C4-2B (cell line): ENCODE data around the gene NCOA7.
A peak's percentile ranks its signal among the peaks of the same experiment; 100 is the strongest.

ENCODE experiments used
- H3K27ac ChIP-seq: fragments of 450-650 bp; 2 replicates; pipeline ENCODE4 v1.5.1; 2017
- ZFX ChIP-seq: fragments of 450-650 bp; IDR thresholded peaks from 2 replicates; pipeline ENCODE4 v1.6.1; 2017
- TF ChIP-seq, protein P1 (sequence below): fragments of 450-650 bp; conservative IDR thresholded peaks from 2 replicates; pipeline ENCODE4 v1.5.1; 2017; ENCODE audit warnings: mild to moderate bottlenecking

NCOA7 gene

DNA sequence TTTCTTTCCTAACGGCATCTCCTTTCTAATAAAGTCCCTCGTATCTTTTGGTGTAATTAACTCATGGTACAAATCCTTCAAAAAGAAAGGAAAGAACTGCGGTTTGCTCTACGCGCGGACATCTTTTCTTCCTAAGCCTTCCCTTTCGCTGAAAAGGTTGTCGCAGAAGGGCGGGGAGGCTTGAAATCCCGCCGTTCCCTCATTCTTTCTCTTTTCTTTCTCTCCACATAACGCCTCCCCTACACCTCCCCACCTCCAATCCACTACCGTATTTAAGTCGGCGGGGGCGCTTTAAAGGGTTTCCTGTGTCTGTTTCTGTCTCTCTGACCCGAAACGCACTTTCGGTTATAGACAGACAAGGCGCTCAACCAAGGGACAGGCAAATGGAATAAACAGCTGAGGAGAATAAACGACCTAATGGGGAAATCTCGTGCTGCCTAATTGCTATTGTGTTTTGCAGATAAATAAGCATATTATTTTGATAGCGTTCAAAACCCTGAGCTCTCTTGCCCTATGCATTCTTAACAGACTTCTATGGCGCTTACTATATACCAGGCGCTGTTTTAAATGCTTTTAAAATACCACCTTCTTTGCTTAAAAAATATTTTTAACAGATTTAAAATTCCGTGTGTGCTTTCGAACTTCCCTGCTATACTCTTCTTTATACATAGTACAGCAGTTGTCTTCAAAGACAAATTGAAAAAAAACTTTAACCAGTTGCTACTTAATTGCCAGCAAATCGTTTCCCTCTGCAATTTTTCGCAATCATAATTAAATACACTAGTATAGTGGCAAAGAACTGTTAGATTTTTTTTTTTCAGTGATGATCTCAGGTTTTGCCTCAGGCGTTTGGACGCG lies 43.8 kb upstream of the NCOA7 start:
- TF ChIP-seq ZFX = no peak
- TF ChIP-seq, protein P1, sequence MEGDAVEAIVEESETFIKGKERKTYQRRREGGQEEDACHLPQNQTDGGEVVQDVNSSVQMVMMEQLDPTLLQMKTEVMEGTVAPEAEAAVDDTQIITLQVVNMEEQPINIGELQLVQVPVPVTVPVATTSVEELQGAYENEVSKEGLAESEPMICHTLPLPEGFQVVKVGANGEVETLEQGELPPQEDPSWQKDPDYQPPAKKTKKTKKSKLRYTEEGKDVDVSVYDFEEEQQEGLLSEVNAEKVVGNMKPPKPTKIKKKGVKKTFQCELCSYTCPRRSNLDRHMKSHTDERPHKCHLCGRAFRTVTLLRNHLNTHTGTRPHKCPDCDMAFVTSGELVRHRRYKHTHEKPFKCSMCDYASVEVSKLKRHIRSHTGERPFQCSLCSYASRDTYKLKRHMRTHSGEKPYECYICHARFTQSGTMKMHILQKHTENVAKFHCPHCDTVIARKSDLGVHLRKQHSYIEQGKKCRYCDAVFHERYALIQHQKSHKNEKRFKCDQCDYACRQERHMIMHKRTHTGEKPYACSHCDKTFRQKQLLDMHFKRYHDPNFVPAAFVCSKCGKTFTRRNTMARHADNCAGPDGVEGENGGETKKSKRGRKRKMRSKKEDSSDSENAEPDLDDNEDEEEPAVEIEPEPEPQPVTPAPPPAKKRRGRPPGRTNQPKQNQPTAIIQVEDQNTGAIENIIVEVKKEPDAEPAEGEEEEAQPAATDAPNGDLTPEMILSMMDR = no peak
- no peak overlapping the region for H3K27ac ChIP-seq

DNA sequence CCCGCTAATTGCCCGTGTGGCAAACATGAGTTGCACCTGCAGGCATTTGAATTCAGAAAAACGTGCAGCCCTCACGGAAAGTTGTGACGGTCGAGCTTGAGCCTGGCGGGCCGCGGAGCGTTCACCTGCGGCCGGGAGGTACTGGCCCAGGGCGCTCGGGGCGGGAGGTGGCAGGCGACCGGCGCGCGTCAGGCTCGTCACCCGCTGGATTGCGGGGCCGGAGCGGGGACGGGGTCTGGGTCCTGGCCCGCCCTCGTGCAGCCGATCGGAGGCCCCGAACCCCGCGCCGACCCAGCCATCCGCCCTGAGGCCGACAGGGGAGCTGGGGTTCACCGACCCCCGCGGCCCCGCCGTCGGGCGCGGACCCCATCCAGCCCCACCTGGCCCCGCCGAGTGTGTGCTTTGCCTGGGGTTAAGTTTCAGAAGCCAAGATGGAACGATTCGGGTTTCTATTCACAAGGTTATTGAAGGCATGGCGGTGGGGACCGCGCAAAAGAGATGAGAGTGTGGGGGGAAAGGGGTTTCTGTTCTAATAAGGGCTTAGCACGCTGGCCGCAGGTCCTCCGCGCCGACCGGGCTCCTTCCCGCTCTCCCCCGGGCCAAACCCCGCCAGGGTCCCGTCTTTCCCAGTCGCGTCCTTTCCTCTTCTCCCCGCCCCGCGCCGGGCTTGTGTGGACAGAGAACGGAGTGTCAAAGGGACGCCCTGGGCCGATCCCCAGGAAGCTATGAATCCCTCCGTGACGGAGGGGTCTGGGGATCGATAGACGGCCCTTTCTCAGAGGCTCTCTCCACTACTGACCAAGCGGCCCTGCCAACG lies 43.0 kb upstream of the NCOA7 start:
- H3K27ac ChIP-seq = no peak overlapping the region
- TF ChIP-seq ZFX = no peak
- TF ChIP-seq, protein P1 = no peak

DNA sequence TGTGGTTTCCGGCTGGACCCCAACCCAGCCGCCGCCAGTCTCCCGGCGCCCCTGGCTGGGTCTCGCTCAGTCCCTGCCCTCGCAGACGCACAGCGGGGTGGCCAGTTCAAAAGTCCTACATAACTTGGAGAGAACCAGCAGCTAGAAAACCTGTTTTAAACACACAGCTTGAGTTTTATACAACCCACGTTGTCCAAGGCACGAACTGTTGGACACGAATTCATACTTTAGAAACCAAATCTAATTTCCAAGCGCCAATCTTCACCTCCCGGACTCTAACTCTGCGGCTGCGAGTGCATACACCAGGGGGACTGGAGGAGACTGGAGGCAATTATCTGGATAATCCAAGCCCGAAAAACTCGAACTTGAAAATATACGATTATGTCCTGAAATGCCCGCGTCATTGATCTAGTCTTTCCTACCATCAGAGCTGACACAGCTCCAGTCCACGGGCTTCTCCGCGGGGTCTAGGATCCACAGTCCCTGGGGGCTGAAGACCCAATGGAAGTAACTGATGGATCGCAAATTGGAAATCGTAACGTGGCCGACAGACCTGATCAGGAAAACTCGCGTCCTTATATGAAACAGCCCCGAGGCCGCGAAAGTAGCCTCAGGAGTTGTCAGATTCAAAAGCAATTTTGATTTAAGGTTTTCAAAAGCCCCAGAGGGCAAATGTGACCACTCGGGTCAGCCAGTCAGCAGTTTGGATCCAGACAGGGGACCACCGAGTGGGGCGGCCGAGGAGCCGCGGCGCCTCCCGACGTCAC lies 42.2 kb upstream of the NCOA7 start:
- H3K27ac ChIP-seq = peak overlapping the region; percentile 43; the same call in 1 of the 2 replicates
- no peak for TF ChIP-seq ZFX
- TF ChIP-seq, protein P1 = no peak

DNA sequence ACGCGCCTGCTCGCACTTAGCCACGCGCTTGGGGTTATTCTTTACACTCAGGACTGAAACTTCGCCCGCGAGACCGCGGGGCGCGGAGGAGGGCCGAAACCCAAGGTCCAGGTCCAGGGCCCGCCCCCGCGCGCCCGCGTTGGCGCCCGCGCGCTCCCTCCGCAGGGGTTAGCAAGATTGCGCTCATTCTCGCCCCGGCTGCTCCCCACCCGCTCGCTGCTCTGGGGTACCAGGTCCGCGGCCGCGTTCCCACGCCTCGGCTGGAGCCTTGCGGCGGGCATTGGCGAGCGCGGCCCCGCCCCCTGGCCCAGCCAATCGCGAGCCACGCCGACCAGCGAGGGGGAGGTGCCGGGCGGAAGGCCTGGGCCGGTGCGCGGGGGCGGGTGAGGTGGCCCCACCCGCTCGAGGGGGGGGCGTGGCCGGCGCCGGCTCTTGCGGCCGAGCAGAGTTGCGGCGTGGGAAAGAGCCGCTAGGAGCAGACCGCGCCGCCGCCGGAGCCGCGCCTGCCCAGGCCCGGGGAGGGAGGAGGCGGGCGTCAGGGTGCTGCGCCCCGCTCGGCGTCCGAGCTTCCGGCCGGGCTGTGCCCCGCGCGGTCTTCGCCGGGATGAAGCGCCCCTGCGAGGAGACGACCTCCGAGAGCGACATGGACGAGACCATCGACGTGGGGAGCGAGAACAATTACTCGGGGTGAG lies 41.4 kb upstream of the NCOA7 start, which contains the start of gene HEY2:
HEY2 (plus strand) TSS at position 460 of the 692 bp plus-strand sequence; CDS start at position 605, 145 bp downstream.
- TF ChIP-seq, protein P1 = no peak; the same call in 1 of the 2 replicates
- TF ChIP-seq ZFX = no peak
- peak within 1 kb of the TSS; percentile 43; the same call in 1 of the 2 replicates for H3K27ac ChIP-seq

DNA sequence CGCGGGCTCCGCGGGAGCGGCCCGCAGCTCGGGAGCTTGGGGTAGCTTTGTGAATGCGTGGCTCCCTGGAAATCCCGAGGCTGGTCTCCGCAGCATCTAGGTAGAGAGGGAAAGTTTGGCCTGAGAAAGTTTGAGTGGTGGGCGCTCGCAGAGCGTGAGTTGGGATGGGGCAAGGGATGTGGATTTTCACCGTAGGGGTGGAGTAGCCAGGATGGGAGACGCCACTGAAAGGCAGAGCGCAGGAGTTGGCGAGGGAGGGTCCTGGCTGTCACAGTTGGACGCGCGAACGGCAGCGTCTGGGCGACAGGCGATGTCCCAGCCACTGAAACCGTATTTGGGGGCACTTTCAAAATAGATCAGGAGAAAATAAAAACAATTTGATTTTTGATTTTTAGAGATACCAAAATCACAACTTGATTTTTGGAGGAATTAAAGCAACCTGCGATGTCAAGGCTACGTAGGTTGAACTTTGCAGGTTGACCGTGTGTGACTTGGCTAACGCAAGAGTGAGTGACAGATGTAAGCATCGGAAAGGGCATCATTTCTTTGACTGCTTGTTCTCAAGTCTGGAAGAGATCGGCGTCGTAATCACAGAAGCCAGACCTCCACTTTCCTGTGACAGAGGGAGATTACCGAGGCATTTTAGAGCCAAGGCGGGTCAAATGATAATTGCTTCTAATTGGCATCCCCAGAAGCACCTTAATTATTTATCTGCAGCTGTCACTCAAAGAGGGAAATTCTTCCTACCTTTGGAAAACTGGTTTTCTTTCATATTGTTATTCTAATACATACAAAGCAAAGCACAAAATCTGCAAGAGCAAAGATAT lies 40.7 kb upstream of the NCOA7 start:
- TF ChIP-seq ZFX = no peak
- TF ChIP-seq, protein P1 = no peak
- no peak overlapping the region for H3K27ac ChIP-seq

GRCh38 chr6:125750692-125751333 lies 39.9 kb upstream of the NCOA7 start:
- H3K27ac ChIP-seq = no peak overlapping the region
- no peak for TF ChIP-seq ZFX
- TF ChIP-seq, protein P1 = no peak
